IPS-15b (cell line): ENCODE results near the gene IL12A.

Experiments used
- H3K27me3 ChIP-seq: one replicate; pipeline ENCODE4 v1.6.1; 2013; ENCODE audit warnings: low read length; ENCODE audit not compliant: control insufficient read depth, insufficient read depth
- H3K36me3 ChIP-seq: one replicate; pipeline ENCODE4 v1.6.1; 2013; ENCODE audit warnings: low read length; ENCODE audit not compliant: control insufficient read depth, insufficient read depth
- H3K4me1 ChIP-seq: one replicate; pipeline ENCODE4 v1.6.1; 2013; ENCODE audit warnings: mild to moderate bottlenecking, low read length; ENCODE audit not compliant: control insufficient read depth, insufficient read depth
- H3K4me3 ChIP-seq: one replicate; pipeline ENCODE4 v1.5.1; 2013; ENCODE audit warnings: low read depth, low read length
- H3K9ac ChIP-seq: one replicate; pipeline ENCODE4 v1.6.1; 2013; ENCODE audit warnings: low read depth, mild to moderate bottlenecking, low read length
- H3K9me3 ChIP-seq: one replicate; pipeline ENCODE4 v1.6.1; 2013; ENCODE audit warnings: mild to moderate bottlenecking, low read length; ENCODE audit not compliant: control insufficient read depth, insufficient read depth

The IL12A gene

DNA sequence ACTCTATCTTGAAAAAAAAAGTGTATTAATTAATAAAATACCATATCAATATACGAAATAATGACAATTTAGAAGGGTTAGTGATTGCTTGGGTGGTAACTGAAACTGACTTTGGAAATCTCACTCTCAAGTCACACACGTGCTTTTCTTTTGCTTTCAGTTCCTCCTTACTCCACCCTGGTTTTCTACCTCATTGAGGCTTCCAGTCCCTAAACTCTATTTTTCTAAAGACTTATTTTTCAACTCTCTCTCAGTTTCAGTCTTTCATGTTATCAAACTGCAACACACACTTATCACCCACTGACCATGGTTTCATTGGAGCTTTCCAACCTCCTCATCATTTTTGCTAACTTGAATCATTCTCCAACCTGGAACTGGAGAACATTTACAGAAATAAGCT, 23.5 kb downstream of the IL12A start:
- no peak overlapping the region for H3K4me3 ChIP-seq
- H3K36me3 ChIP-seq, result no peaks in the 10 kb centered on the region
- H3K9me3 ChIP-seq, result no peaks in the 10 kb centered on the region
- H3K27me3 ChIP-seq, result no peaks in the 10 kb centered on the region
- H3K9ac ChIP-seq, result no peak overlapping the region
- H3K4me1 ChIP-seq, result no peaks in the 10 kb centered on the region

DNA sequence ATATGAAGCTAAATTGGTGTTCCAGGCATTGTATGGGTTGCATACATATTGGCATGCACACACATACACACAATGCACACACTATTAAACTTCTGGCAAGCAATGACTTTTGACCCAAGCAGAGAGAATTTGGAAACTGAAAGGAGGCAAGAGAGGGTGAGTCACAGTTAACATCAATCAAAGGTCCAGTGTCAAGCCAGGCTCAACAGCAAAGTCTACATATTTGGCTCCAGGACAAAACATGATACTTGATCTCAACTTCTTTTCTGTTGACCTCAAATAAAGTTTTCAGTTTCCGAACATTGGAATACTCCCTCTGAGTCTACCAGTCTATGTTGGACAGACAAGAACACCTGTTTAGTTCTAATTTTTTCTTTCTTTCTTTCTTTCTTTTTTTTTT, 28.3 kb downstream of the IL12A start:
- H3K9ac ChIP-seq, result no peak overlapping the region
- no peaks in the 10 kb centered on the region for H3K9me3 ChIP-seq
- no peaks in the 10 kb centered on the region for H3K36me3 ChIP-seq
- H3K4me1 ChIP-seq, result no peaks in the 10 kb centered on the region
- no peak overlapping the region for H3K4me3 ChIP-seq
- no peaks in the 10 kb centered on the region for H3K27me3 ChIP-seq

DNA sequence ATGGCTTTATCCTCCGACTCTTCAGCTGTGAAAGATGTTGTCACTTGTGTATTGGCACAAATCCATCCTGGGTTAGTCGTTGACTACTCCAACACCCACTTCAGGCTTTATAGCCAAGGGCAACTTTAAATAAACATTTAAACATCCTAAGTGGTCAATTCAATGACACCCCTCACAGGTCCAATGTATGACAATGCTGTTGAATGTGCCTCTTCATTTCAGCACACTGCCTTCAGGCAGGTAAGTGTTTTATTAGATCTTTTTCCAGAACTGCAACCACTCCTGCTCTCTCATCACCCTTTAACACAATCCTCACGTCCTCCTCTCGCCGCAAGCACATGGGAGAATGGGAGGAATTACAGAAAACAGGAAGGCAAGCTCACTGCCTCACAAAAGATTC, 30.3 kb downstream of the IL12A start:
- no peaks in the 10 kb centered on the region for H3K4me1 ChIP-seq
- H3K9ac ChIP-seq, result no peak overlapping the region
- no peaks in the 10 kb centered on the region for H3K27me3 ChIP-seq
- H3K4me3 ChIP-seq, result no peak overlapping the region
- no peaks in the 10 kb centered on the region for H3K36me3 ChIP-seq
- H3K9me3 ChIP-seq, result no peaks in the 10 kb centered on the region

DNA sequence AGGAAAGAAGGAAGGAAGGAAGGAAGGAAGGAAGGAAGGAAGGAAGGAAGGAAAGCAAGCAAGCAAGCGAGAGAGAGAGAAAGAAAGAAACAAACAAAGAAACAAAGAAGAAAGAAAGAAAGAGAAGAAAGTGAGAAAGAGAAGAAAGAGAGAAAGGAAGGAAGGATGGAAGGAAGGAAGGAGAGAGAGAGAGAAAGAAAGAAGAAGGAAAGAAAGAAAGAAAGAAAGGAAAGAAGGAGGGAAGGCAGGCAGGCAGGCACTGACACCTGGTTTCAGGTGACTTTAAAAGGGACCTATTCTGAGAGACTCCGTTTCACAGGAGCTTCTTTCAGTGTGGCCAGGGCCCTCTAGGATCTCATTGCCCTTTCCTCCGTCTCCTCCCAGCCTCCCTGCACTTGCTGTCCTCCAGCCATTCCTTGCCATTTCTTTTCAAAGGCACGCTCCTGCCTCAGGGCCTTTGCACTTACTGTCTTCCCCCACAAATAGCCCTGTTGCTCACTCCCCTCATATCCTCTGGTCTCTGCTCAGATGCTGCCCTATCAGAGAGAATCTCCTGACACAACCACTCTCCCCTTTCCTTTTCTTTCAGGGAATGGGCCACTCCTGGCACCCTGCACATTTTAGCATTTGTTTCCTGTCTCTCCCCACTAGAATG, 31.5 kb downstream of the IL12A start:
- Histone ChIP-seq H3K36me3 (no peaks in the 10 kb centered on the region), H3K4me3 (no peak overlapping the region), H3K9me3 (no peaks in the 10 kb centered on the region), H3K27me3 (no peaks in the 10 kb centered on the region), H3K4me1 (no peaks in the 10 kb centered on the region), H3K9ac (no peak overlapping the region)

DNA sequence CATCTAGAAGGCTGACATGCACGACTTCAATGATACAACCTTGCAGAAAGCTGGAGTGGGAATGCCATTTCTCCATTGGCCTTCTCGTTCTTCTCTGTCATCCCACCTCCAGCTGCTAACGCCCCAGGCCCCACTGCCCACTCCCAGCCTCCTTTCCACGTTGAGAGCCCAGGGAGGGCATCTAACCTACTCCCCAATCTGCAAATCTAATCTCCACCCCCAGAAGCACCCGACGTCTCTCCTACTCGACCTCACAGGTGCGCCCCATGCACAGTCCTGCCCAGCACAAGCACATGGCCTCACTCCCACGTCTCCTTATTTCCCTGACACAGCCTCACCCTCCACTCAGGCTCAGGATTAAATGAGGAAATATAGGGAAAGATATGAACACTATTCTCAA, 33.4 kb downstream of the IL12A start:
- no peak overlapping the region for H3K4me3 ChIP-seq
- no peaks in the 10 kb centered on the region for H3K36me3 ChIP-seq
- no peaks in the 10 kb centered on the region for H3K4me1 ChIP-seq
- H3K9me3 ChIP-seq, result no peaks in the 10 kb centered on the region
- no peak overlapping the region for H3K9ac ChIP-seq
- no peaks in the 10 kb centered on the region for H3K27me3 ChIP-seq

DNA sequence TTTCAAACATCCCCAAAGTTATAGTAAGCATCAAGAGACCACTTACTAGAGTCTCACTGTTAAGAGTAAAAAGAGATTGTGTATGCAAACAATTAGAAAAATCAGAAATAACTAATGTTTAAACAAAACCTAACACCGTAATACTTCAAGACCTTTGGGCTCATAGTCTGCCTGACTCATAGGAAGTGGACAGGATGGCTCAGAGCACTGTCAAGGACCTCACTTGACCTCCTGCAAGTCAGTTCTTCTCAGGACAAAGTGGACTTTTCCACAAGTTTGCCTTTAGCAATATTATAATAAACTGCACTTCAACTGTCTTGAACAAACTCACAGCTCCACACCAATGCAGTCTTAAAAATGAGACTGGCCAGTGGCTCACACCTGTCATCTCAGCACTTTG, 34.8 kb downstream of the IL12A start:
- Histone ChIP-seq H3K9me3 (no peaks in the 10 kb centered on the region), H3K36me3 (no peaks in the 10 kb centered on the region), H3K27me3 (no peaks in the 10 kb centered on the region), H3K9ac (no peak overlapping the region), H3K4me3 (no peak overlapping the region), H3K4me1 (no peaks in the 10 kb centered on the region)

DNA sequence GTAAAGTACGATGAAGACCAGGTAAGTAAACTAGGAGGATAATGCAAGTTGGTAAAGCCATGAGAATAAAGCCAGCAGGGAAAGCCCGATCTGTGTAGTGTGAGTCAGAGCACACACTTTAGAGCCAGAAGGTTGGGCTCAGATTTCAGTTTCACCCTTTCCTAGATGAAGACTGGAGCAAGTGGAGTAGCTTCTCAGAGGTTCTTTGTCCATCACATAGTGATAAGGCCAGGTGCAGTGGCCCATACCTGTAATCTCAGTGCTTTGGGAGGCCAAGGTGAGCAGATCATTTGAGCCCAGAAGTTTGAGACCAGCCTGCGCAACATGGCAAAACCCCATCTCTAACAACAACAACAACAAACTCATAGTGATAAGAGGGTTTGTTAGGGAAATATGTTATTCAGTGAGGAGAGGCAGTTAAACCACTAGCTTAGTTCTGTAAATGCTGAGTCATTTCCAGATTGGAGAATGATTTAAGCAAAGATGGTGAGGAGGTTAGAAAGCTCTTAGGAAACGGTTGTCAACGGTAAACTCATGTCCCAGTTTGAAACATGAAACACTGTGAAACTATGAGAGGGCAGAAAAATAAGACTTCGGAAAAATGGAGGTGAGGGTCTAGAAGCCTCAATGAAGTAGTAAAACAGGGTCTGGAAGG, 39.0 kb downstream of the IL12A start:
- H3K4me3 ChIP-seq, result no peak overlapping the region
- no peak overlapping the region for H3K9ac ChIP-seq
- H3K36me3 ChIP-seq, result no peaks in the 10 kb centered on the region
- no peaks in the 10 kb centered on the region for H3K27me3 ChIP-seq
- no peaks in the 10 kb centered on the region for H3K4me1 ChIP-seq
- H3K9me3 ChIP-seq, result no peaks in the 10 kb centered on the region

DNA sequence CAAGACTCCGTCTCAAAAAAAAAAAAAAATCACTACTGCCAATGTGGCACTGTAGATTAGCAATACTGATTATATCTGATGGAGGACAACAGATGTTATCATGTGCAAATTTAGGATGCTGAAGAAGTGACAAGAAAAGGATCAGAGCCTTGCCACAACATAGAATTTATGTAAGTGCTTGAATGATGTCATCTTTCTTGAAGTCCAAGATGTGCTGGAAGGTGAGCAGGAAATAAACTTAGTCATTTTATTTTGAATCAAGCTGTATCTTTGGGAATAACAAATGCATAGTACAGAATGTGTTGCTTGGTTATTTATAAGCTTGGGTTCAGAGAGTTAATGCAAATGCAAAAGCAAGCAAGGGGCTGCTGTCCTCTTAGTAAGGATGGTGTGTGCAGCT, 47.1 kb downstream of the IL12A start:
- H3K9me3 ChIP-seq, result no peaks in the 10 kb centered on the region
- H3K27me3 ChIP-seq, result peaks cover 21% of the 10 kb centered on the region
- H3K9ac ChIP-seq, result no peak overlapping the region
- no peak overlapping the region for H3K4me3 ChIP-seq
- peaks cover 2% of the 10 kb centered on the region for H3K4me1 ChIP-seq
- H3K36me3 ChIP-seq, result no peaks in the 10 kb centered on the region

DNA sequence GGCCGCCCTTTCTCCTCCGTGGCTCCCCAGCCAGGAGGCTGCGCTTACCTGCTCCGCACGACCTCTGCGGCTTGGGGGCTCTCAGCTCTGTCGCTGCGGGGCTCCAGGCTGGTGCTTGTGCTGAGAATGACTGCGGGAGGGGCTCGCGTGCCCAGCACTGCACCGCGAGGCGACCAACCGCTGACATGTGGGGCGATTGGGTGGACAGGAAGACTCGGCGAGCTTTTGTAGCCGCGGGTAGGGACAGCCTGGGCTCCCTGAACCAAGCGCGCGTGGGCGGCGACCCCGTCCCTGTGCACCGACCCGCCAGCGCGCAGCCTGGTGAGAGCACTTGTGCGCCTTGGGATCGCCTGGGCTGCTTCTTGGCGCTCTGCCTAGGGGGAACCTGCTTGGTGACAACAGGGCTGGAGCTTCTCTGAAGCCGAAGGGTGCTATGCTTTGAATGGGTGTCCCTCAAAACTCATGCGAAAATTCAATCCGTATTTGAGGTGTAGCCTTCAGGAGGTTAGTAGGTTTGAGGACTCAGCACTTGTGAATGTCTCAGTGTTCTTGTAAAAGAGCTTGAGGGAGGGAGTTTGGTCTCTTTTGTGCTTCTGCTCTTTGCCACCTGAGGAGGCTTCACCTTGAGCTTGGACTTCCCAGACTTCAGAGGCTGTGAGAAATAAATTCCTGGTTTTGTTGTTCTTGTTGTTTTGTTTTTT, 50.4 kb downstream of the IL12A start:
- H3K27me3 ChIP-seq, result peaks cover 21% of the 10 kb centered on the region
- H3K4me1 ChIP-seq, result peaks cover 2% of the 10 kb centered on the region
- H3K9ac ChIP-seq, result no peak overlapping the region
- no peaks in the 10 kb centered on the region for H3K36me3 ChIP-seq
- H3K9me3 ChIP-seq, result no peaks in the 10 kb centered on the region
- peak overlapping the region; percentile 51 for H3K4me3 ChIP-seq

DNA sequence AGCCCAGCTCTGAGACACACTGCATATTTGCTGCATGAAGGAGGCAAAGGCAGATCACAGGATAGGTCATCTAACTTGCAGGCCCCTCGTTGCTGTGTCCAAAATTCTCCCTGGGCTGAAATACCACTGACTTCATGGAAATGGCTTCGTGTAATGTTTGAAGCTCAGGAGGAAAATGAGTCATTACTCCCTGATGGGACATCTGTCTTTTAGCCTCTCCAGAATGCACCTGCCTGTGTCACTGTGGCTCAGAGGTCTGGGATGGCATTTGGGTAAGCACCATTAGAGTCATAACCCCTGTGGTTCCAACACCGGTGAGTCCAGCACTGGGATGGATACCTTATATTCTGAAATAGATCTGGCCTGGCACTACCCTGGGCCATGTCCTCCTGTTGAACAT, 51.5 kb downstream of the IL12A start:
- peaks cover 21% of the 10 kb centered on the region for H3K27me3 ChIP-seq

DNA sequence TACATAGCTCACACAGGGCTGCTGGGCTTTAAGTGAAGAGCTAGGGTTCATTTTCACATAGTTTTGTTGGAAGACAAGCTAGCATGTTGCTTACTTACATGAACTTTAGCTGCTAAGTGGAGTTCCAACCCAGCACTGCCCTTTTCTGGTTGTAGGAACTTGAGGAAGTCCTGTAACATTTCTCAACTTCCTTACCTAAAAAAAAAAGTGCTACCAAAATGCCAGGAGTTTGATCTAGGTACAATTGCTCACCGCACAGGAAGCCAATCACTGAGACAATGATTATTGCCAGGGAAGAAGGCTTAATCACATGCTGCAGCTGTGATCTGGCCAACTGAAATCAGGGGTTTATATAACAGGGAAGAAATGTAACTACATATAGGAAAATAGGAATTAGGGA, 52.8 kb downstream of the IL12A start:
- H3K36me3 ChIP-seq, result no peaks in the 10 kb centered on the region
- H3K9me3 ChIP-seq, result no peaks in the 10 kb centered on the region
- peaks cover 2% of the 10 kb centered on the region for H3K4me1 ChIP-seq
- H3K4me3 ChIP-seq, result no peak overlapping the region
- H3K9ac ChIP-seq, result no peak overlapping the region
- peaks cover 21% of the 10 kb centered on the region for H3K27me3 ChIP-seq

More for the DNA sequence above, 51.5 kb downstream of the IL12A start:
- no peak overlapping the region for H3K9ac ChIP-seq
- peaks cover 2% of the 10 kb centered on the region for H3K4me1 ChIP-seq
- no peaks in the 10 kb centered on the region for H3K9me3 ChIP-seq
- H3K36me3 ChIP-seq, result no peaks in the 10 kb centered on the region
- no peak overlapping the region for H3K4me3 ChIP-seq

DNA sequence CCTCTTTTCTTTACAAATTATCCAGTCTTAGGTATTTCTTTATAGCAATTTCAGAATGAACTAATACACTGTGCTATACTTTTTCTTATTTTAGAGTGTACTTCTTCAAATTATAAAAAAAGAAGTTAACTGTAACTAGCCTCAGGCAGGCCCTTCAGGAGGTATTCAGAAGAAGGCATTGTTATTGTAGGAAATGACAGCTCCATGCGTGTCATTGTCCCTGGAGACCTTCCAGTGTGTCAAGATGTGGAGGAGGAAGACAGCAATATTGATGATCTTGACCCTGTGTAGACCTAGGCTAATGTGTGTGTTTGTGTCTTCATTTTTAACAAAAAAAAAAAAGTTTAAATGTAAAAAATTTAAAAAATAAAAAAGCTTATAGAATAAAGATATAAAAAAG, 55.5 kb downstream of the IL12A start:
- H3K36me3 ChIP-seq, result no peaks in the 10 kb centered on the region
- peaks cover 11% of the 10 kb centered on the region for H3K27me3 ChIP-seq
- no peak overlapping the region for H3K4me3 ChIP-seq
- H3K9me3 ChIP-seq, result no peaks in the 10 kb centered on the region
- H3K9ac ChIP-seq, result no peak overlapping the region
- H3K4me1 ChIP-seq, result no peaks in the 10 kb centered on the region
